ENCODE data around the gene CARMIL1. TPM values are rescaled to one million over a fixed set of nuclear protein-coding genes. Genes with fewer than 3 reads are reported as not detected.

CARMIL1 gene
- polyA plus RNA-seq, 1 of the 3 experiments (the other 2 are of a cell fraction), result 1.7 TPM

- WGBS (ENCODE audit: low lambda C conversion rate), result 88% methylated on average over 5 of the region's 5 CpGs
- Histone ChIP-seq H3K9me2 (no peaks in the 10 kb centered on the region), H3K27ac (ENCODE audit: low read depth in 2 of 2, low read length in 1 of 2) (no peak overlapping the region), H3K4me1 (ENCODE audit: control insufficient read depth in 1 of 2, insufficient read depth in 2 of 2, low read depth in 1 of 2, low read length in 1 of 2) (no peaks in the 10 kb centered on the region), H3K27me3 (ENCODE audit: insufficient read depth) (no peaks in the 10 kb centered on the region), H4K20me1 (ENCODE audit: insufficient read depth) (no peaks in the 10 kb centered on the region), H3K79me2 (ENCODE audit: insufficient read depth) (no peaks in the 10 kb centered on the region; the same call in 1 of the 2 replicates), H3K4me3 (ENCODE audit: low read depth in 2 of 2, low read length in 1 of 2) (no peak overlapping the region), H3K9me3 (no peaks in the 10 kb centered on the region), H2AFZ (ENCODE audit: low read depth) (no peak overlapping the region), H3K9ac (no peak overlapping the region), H3K4me2 (no peak overlapping the region), H3F3A (replicated peaks; ENCODE audit: insufficient read depth) (no peaks in the 10 kb centered on the region), H3K36me3 (replicated peaks in 1 of 2; ENCODE audit: control insufficient read depth in 1 of 2, insufficient read depth in 2 of 2, low read length in 1 of 2) (no peaks in the 10 kb centered on the region)
- ChIA-PET POLR2A (no interaction called here), CTCF (interaction anchor here (0.8 kb wide), 1 partner anchor 56 kb away, joined by 3 read pairs; no protein-coding TSS in a partner anchor)
- DNase-seq, result no peak
- TF ChIP-seq FOXM1 (IDR thresholded peaks at IDR 0.05; ENCODE audit: low read depth), result no peak
- TF ChIP-seq TEAD4 (IDR thresholded peaks at IDR 0.05; ENCODE audit: borderline replicate concordance, insufficient read depth), result no peak
- TF ChIP-seq MXI1 (IDR thresholded peaks at IDR 0.05; ENCODE audit: low read depth, low read length), result no peak
- no peak for TF ChIP-seq TCF12 (IDR thresholded peaks at IDR 0.05)
- TF ChIP-seq CHD2 (IDR thresholded peaks at IDR 0.05; ENCODE audit: low read length, partially characterized antibody), result no peak
- TF ChIP-seq POLR2AphosphoS5 (IDR thresholded peaks at IDR 0.05; ENCODE audit: low read depth, low read length), result no peak
- no peak for TF ChIP-seq USF1 (IDR thresholded peaks at IDR 0.05; ENCODE audit: borderline replicate concordance, low read depth)
- no peak for TF ChIP-seq NRF1 (IDR thresholded peaks at IDR 0.05; ENCODE audit: low read depth, low read length)
- TF ChIP-seq ZBTB33 (IDR thresholded peaks at IDR 0.05; ENCODE audit: borderline replicate concordance, low read depth), result no peak
Measured at GRCh38 chr6:25290306-25291060, 11.3 kb downstream of the CARMIL1 start.

- H3K4me3 ChIP-seq (ENCODE audit: low read depth in 2 of 2, low read length in 1 of 2), result no peak overlapping the region
- H3K9ac ChIP-seq, result no peak overlapping the region
- no peaks in the 10 kb centered on the region for H4K20me1 ChIP-seq (ENCODE audit: insufficient read depth)
- DNase-seq, result no peak
- no peaks in the 10 kb centered on the region for H3K9me3 ChIP-seq
- ChIA-PET CTCF (interaction anchor here (1.0 to 1.2 kb wide), 2 partner anchors 10 to 263 kb away, joined by 3 read pairs; no protein-coding TSS in a partner anchor), POLR2A (interaction anchor here (0.6 kb wide), 1 partner anchor 227 kb away, joined by 3 read pairs; no protein-coding TSS in a partner anchor)
- H3K27ac ChIP-seq (ENCODE audit: low read depth in 2 of 2, low read length in 1 of 2), result no peak overlapping the region
- no peaks in the 10 kb centered on the region for H3F3A ChIP-seq (replicated peaks; ENCODE audit: insufficient read depth)
- peaks cover 0 to 7% of the 10 kb centered on the region in 2 experiments; a peak in 1 of 4 replicates for H3K4me1 ChIP-seq (ENCODE audit: control insufficient read depth in 1 of 2, insufficient read depth in 2 of 2, low read depth in 1 of 2, low read length in 1 of 2)
- H3K9me2 ChIP-seq, result no peaks in the 10 kb centered on the region
- H3K36me3 ChIP-seq (replicated peaks in 1 of 2; ENCODE audit: control insufficient read depth in 1 of 2, insufficient read depth in 2 of 2, low read length in 1 of 2), result no peaks in the 10 kb centered on the region
- WGBS (ENCODE audit: low lambda C conversion rate), result 89% methylated on average over 4 of the region's 4 CpGs
- H3K4me2 ChIP-seq, result no peak overlapping the region
- no peaks in the 10 kb centered on the region for H3K27me3 ChIP-seq (ENCODE audit: insufficient read depth)
- H2AFZ ChIP-seq (ENCODE audit: low read depth), result no peak overlapping the region
- H3K79me2 ChIP-seq (ENCODE audit: insufficient read depth), result no peaks in the 10 kb centered on the region; the same call in 1 of the 2 replicates
- TF ChIP-seq TAF1 (IDR thresholded peaks at IDR 0.05; ENCODE audit: borderline replicate concordance, low read depth, low read length) (no peak), CHD2 (IDR thresholded peaks at IDR 0.05; ENCODE audit: low read length, partially characterized antibody) (no peak), GATA2 (CRISPR knock-in tag; IDR thresholded peaks at IDR 0.05) (no peak), RXRA (IDR thresholded peaks at IDR 0.05; ENCODE audit: borderline replicate concordance, low read depth) (no peak), PBX3 (IDR thresholded peaks at IDR 0.05) (no peak), FOSL2 (IDR thresholded peaks at IDR 0.05; ENCODE audit: borderline replicate concordance, low read depth) (no peak), RCOR1 (IDR thresholded peaks at IDR 0.05; ENCODE audit: low read length) (no peak), YY1 (IDR thresholded peaks at IDR 0.05; ENCODE audit: low read depth) (no peak), REST (IDR thresholded peaks at IDR 0.05; ENCODE audit: low read depth, low read length) (no peak), JUND (IDR thresholded peaks at IDR 0.05) (no peak), EZH2phosphoT487 (IDR thresholded peaks at IDR 0.05; ENCODE audit: borderline replicate concordance, low read depth) (no peak), MAX (IDR thresholded peaks at IDR 0.05; ENCODE audit: low read depth) (no peak)
Measured at GRCh38 chr6:25292384-25292783, 13.2 kb downstream of the CARMIL1 start.
